PC-9 (cell line): ENCODE data around the gene PPM1H. TPM values are rescaled to one million over a fixed set of nuclear protein-coding genes. Genes with fewer than 3 reads are reported as not detected.

ENCODE experiments used
- BruUV-seq: library from RNA; stranded (reverse); fragments of 400-500 nt; replicated peaks from 2 replicates; lab custom pipeline; 2021; lab: Mats Ljungman, UMichigan
- CTCF ChIA-PET: fragments of 300-600 bp; sonication (Branson Sonifier 250); formaldehyde crosslinking; loops from one replicate; lab custom pipeline; 2022; ENCODE audit warnings: antibody characterized with exemption; lab: Charles Lee
- POLR2A ChIA-PET: fragments of 300-600 bp; sonication (Branson Sonifier 250); formaldehyde crosslinking; loops from one replicate; lab custom pipeline; 2022; ENCODE audit warnings: antibody characterized with exemption; ENCODE audit not compliant: unreplicated experiment; lab: Charles Lee
- DNase-seq, 2 experiments: peaks; one replicate each; pipeline versions ENCODE4 v3.0.0 to v3.0.0-alpha.2; 2015 to 2022; ENCODE audit warnings: mixed read lengths in 1 of 2
- H2AFZ ChIP-seq: fragments of 200-600 bp; sonication (generic); 2 replicates; pipeline ENCODE4 v1.8.1; 2017; ENCODE audit warnings: antibody characterized with exemption
- H3F3A ChIP-seq: fragments of 200-600 bp; sonication (generic); 2 replicates; pipeline ENCODE4 v1.8.1; 2017; ENCODE audit warnings: antibody characterized with exemption, mild to moderate bottlenecking, low read depth; ENCODE audit not compliant: insufficient read depth
- H3K27ac ChIP-seq: fragments of 200-600 bp; sonication (generic); 2 replicates; pipeline ENCODE4 v1.6.1; 2016; ENCODE audit warnings: mixed run types
- H3K27me3 ChIP-seq: fragments of 200-600 bp; sonication (generic); 2 replicates; pipeline ENCODE4 v1.6.1; 2016; ENCODE audit warnings: low read depth, mixed run types; ENCODE audit not compliant: insufficient read depth
- H3K36me3 ChIP-seq: fragments of 200-600 bp; sonication (generic); 2 replicates; pipeline ENCODE4 v1.6.1; 2016; ENCODE audit warnings: low read depth, mixed run types
- H3K4me1 ChIP-seq: fragments of 200-600 bp; sonication (generic); replicated peaks from 2 replicates; pipeline ENCODE4 v1.6.1; 2016; ENCODE audit warnings: mixed run types; ENCODE audit not compliant: insufficient read depth
- H3K4me2 ChIP-seq: fragments of 200-600 bp; sonication (generic); 2 replicates; pipeline ENCODE4 v1.6.1; 2017; ENCODE audit warnings: mixed run types
- H3K4me3 ChIP-seq: fragments of 200-600 bp; sonication (generic); 2 replicates; pipeline ENCODE4 v1.6.1; 2016; ENCODE audit warnings: mixed run types
- H3K79me2 ChIP-seq: fragments of 200-600 bp; sonication (generic); 2 replicates; pipeline ENCODE4 v1.6.1; 2017; ENCODE audit warnings: low read depth, mixed run types
- H3K9me2 ChIP-seq: fragments of 200-600 bp; sonication (generic); 2 replicates; pipeline ENCODE4 v1.8.1; 2017; ENCODE audit warnings: mild to moderate bottlenecking; ENCODE audit not compliant: insufficient read depth
- H3K9me3 ChIP-seq: fragments of 200-600 bp; sonication (generic); 2 replicates; pipeline ENCODE4 v1.8.1; 2016; ENCODE audit warnings: low read depth; ENCODE audit not compliant: insufficient read depth
- H4K20me1 ChIP-seq: fragments of 200-600 bp; sonication (generic); 2 replicates; pipeline ENCODE4 v1.8.1; 2017; ENCODE audit not compliant: insufficient read depth
- EZH2 ChIP-seq: fragments of 200-600 bp; sonication (generic); IDR thresholded peaks from 2 replicates; pipeline ENCODE4 v1.8.0; 2017; ENCODE audit warnings: antibody characterized with exemption, low read depth
- intact Hi-C: fragments of 100-400 bp; cut with micrococcal nuclease; formaldehyde crosslinking; loops from one replicate; pipeline ENCODE4 v1.10.0; 2022; ENCODE audit not compliant: unreplicated experiment
- total RNA-seq: library from RNA; stranded (reverse); gene quantifications from 2 replicates; pipeline ENCODE4 v1.2.3, GENCODE V29; 2021
- TF ChIP-seq, protein P1 (sequence below): fragments of 200-600 bp; sonication (generic); conservative IDR thresholded peaks from 2 replicates; pipeline ENCODE4 v1.6.1; 2017; ENCODE audit warnings: mixed run types, antibody characterized with exemption, mild to moderate bottlenecking, moderate library complexity

Gene PPM1H
- total RNA-seq, 1 experiment from 2014 or later = 11.4 TPM

DNA sequence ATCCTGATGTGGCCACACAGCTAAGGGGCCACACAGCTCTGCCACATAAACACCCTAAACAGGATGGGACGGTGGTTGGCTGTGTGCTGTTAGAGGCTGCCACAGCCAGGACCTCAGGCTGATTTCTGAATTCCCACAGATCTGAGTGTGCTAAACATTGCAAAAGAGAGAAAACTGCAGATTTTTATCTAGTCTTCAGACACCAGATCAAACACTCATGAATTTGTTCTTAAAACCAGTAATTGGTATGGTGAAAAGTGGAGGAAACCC lies 277.7 kb downstream of the PPM1H start:
- peaks cover 9% of the 10 kb centered on the region for H3K9me3 ChIP-seq
- no peak overlapping the region for H3K4me2 ChIP-seq
- H3F3A ChIP-seq = peaks cover 31% of the 10 kb centered on the region
- CTCF ChIA-PET = interaction anchor here (0.6 kb wide), 1 partner anchor 51 kb away, joined by 3 read pairs; no protein-coding TSS in a partner anchor
- no peak overlapping the region for H3K4me3 ChIP-seq
- no peak for DNase-seq
- peaks cover 23% of the 10 kb centered on the region for H3K4me1 ChIP-seq
- POLR2A ChIA-PET = no interaction called here
- H3K27ac ChIP-seq = no peak overlapping the region
- no peaks in the 10 kb centered on the region for H3K27me3 ChIP-seq
- intact Hi-C loops = no loop called here
- no TSS peak for BruUV-seq
- H3K9me2 ChIP-seq = no peaks in the 10 kb centered on the region; the same call in 1 of the 2 replicates
- no peaks in the 10 kb centered on the region for H3K36me3 ChIP-seq
- no peaks in the 10 kb centered on the region for H4K20me1 ChIP-seq
- TF ChIP-seq EZH2 = no peak
- TF ChIP-seq, protein P1, sequence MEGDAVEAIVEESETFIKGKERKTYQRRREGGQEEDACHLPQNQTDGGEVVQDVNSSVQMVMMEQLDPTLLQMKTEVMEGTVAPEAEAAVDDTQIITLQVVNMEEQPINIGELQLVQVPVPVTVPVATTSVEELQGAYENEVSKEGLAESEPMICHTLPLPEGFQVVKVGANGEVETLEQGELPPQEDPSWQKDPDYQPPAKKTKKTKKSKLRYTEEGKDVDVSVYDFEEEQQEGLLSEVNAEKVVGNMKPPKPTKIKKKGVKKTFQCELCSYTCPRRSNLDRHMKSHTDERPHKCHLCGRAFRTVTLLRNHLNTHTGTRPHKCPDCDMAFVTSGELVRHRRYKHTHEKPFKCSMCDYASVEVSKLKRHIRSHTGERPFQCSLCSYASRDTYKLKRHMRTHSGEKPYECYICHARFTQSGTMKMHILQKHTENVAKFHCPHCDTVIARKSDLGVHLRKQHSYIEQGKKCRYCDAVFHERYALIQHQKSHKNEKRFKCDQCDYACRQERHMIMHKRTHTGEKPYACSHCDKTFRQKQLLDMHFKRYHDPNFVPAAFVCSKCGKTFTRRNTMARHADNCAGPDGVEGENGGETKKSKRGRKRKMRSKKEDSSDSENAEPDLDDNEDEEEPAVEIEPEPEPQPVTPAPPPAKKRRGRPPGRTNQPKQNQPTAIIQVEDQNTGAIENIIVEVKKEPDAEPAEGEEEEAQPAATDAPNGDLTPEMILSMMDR = no peak
- no peaks in the 10 kb centered on the region for H3K79me2 ChIP-seq
- H2AFZ ChIP-seq = no peak overlapping the region

DNA sequence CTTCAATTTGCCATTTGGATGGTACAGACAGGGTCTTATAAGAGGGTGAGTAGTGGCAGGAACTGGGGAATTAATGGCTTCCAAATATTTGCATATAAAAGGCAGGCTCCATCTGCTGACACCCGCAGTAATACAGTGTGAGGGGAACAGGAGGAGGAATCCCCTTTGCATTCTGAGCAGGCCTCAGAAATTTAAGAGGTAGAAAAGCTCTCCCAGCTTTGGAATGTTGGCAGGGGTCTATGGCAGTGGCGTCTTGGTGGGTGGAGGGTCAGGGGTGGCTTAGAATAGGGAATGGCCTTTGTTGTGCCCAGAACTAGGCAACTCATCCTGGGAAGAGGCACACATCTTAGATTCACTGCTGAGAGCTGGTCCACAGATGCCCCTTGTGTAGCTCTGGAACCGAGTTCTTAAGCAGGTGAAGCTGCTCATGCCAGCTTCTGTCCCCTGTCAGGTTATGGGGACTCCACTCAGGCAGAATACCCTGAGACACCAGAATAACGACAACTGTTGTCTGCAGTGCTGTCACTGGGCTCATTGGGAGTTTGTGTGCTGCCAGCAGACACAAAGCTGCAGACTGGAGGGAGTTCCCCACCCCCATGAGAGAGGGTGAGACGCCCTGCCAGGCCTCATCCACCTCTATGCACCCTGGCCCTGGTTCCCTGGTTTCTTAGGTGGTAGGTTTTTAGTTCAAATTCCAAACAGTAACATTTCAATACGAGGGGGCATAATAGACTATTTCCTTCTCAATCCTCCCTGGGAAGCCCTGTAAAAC lies 278.2 kb downstream of the PPM1H start:
- Histone ChIP-seq H2AFZ (no peak overlapping the region), H4K20me1 (no peaks in the 10 kb centered on the region), H3K27me3 (no peaks in the 10 kb centered on the region), H3K27ac (no peak overlapping the region), H3K9me3 (peaks cover 9% of the 10 kb centered on the region), H3K9me2 (no peaks in the 10 kb centered on the region; the same call in 1 of the 2 replicates), H3K4me2 (no peak overlapping the region), H3K36me3 (no peaks in the 10 kb centered on the region), H3K4me3 (no peak overlapping the region), H3K4me1 (peaks cover 23% of the 10 kb centered on the region), H3F3A (peaks cover 25% of the 10 kb centered on the region), H3K79me2 (no peaks in the 10 kb centered on the region)
- no peak for DNase-seq
- no TSS peak for BruUV-seq
- TF ChIP-seq, protein P1 = no peak
- no peak for TF ChIP-seq EZH2
- intact Hi-C loops = no loop called here
- ChIA-PET POLR2A (no interaction called here), CTCF (no interaction called here)

DNA sequence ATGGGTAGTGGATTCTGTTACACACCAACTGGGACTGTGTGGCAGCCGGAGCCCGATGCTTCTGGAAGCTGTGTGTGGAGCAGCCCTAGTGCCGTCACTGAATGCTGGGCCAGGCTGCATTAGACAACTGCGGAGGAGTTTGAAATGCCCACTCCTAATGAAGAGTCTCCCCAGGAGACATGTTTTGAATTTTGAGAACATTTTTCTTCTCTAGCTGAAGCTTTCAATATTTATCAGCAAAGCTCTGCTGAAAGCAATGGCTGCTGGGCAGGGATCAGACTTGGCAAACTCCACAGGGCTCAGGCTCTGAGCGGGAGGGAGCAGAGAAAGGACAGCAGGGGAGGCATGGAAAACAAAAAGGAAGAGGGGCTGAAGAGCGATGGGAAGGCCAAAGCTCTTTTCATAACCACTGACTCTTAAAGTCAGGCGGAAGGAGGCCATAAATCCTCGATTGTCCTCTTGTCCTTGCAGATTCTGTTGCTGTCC lies 279.2 kb downstream of the PPM1H start:
- DNase-seq = no peak
- BruUV-seq = no TSS peak
- Histone ChIP-seq H3K4me3 (no peak overlapping the region), H3K27ac (no peak overlapping the region), H3K9me3 (peaks cover 9% of the 10 kb centered on the region), H2AFZ (no peak overlapping the region), H3F3A (peaks cover 15% of the 10 kb centered on the region), H3K79me2 (no peaks in the 10 kb centered on the region), H3K36me3 (no peaks in the 10 kb centered on the region), H3K9me2 (no peaks in the 10 kb centered on the region; the same call in 1 of the 2 replicates), H3K4me1 (peaks cover 15% of the 10 kb centered on the region), H3K4me2 (no peak overlapping the region), H4K20me1 (no peaks in the 10 kb centered on the region), H3K27me3 (no peaks in the 10 kb centered on the region)
- intact Hi-C loops = no loop called here
- ChIA-PET CTCF (no interaction called here), POLR2A (no interaction called here)
- TF ChIP-seq, protein P1 = no peak
- TF ChIP-seq EZH2 = no peak
